SK-N-MC (cell line): ENCODE measurements around the gene ANKRD13B.

Experiments
- EZH2 ChIP-seq: fragments of 200-600 bp; sonication (generic); IDR thresholded peaks from one replicate; pipeline ENCODE4 v1.6.1; 2017; ENCODE audit warnings: antibody characterized with exemption
- FOXP2 ChIP-seq: optimal IDR thresholded peaks from 2 replicates; pipeline ENCODE3; 2011; ENCODE audit warnings: mild to moderate bottlenecking, moderate library complexity; ENCODE audit not compliant: insufficient read depth; ENCODE audit errors: extremely low read length, control extremely low read depth
- POLR2AphosphoS5 ChIP-seq: IDR thresholded peaks from 2 replicates; pipeline ENCODE4 v1.6.1; 2012; ENCODE audit warnings: mild to moderate bottlenecking, low read depth, low read length, borderline replicate concordance

- TF ChIP-seq EZH2 (no peak), POLR2AphosphoS5 (no peak), FOXP2 (no peak)
These were observed 3.9 kb downstream of the ANKRD13B start for GRCh38 chr17:29596811-29597210.
